ENCODE measurements around the gene CCDC78.

DNA sequence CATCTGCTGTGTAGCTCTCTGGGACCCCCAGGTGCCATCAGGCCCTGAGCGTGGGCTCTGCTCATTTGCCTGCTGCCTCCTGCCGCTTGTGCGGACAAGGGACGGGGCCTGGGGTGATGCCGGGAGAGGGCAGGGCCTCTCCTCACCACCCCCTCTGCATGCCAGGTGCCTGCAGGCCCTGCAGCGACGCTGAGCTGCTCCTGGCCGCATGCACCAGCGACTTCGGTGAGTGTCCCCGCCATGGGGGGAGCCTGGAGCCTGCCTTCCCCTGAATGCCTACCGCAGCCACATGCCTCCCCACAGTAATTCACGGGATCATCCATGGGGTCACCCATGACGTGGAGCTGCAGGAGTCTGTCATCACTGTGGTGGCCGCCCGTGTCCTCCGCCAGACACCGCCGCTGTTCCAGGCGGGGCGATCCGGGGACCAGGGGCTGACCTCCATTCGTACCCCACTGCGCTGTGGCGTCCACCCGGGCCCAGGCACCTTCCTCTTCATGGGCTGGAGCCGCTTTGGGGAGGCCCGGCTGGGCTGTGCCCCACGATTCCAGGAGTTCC lies 9.4 kb downstream of the CCDC78 start:
- TF ChIP-seq EP300 (IDR thresholded peaks at IDR 0.05; ENCODE audit: low read depth in 2 of 2, low read length in 2 of 2) (no peak), EP300 (CRISPR knock-in tag; IDR thresholded peaks at IDR 0.05; ENCODE audit: borderline replicate concordance) (no peak), FOXA3 (CRISPR knock-in tag; IDR thresholded peaks at IDR 0.05) (no peak)
